ENCODE measurements around the gene ATP6V0C.
A peak's percentile ranks its signal among the peaks of the same experiment; 100 is the strongest.

Gene ATP6V0C

DNA sequence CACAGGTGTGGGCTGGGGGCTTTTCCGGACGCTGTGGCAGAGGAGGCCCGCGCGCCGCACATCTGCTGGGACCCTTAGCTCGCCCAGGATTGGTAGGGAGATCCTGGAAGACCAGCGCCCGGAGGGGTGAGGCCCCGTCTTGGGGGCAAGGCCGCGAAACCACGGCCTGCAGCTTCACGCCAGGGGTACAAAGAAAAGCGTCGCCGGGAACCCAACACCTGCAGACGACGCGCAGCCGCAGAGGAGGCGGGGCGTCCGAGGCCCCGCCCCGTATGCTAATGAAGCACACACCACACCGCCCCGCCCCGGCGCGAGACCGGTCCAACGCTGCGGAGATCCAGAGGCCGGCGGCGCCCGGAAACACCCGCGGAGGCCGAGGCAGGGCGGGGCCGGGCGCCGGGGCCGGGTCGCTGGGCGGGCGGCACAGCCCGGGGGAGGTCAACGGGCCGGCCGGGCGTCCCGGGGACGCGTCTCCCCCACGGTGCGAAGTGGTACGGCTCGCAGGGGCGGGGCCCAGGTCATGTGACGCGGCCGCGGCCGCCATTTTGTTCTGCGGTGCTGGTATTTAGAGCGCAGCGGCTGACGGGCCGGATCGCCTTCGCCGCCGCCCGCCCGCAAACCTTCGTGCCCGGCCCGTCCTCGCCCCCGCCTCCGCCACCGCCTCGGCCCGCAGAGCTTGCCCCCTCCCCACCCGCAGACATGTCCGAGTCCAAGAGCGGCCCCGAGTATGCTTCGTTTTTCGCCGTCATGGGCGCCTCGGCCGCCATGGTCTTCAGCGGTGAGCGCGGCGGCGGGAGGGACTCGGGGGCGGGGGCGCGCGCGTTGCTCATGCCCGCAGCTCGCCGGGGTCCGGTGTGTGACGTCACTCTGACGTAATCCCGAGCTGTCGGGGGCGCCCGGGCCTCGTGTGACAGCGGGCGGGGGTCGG lies at the start of gene ATP6V0C:
TSS of gene ATP6V0C (plus strand) at position 548 of the 928 bp plus-strand sequence. CDS start at position 700, 152 bp downstream.
- peak; percentile 95 for DNase-seq

DNA sequence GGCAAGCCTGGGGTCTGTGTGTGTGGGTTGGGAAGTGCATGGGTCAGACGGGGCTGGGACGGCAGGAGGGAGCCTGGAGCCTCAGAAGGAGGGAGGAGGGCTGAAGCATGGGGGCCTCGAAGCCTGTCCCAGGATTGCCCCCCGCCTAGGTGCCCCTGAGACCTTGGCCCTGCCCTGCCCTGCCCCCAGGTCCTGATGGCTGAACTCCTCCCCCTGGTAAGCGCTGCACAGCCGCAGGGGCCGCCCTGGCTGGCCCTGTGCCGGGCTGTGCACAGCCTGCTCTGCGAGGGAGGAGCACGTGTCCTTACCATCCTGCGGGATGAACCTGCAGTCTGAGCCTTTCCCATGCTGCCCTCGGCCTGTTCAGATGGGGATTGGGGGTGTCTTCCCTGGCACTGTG lies 49.4 kb upstream of the ATP6V0C start:
- no peak for DNase-seq

DNA sequence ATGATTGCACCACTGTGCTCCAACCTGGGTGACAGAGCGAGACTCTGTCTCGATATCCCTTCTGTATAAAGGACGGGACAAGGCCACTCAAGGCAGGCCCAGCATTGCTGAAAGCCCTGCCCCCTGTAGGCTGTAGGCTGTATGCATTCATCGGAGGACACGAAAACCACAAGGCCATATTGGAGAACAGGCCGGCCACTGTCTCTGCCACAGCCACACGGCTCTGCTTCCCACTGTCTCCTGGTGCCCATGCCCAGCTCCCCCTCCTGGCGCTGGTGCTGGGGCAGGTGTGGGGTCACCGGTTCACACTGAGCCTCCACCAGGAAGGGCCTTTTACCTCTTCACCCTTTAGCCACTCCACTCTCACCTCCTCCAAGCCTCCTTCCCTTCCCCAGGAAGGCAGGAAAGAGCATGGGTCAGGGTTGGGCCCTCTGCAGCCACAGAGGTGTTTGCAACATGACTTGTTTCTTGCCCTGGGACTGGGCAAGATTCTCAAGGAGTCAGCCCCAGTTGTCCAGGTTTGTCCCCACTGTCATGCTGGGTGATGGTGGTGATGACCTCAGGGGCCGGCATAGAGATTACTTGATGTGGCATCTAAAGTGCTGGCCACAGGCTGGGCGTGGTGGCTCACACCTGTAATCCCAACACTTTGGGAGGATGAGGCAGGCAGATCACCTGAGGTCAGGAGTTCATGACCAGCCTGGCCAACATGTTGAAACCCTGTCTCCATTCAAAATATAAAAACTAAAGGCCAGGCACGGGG lies 47.9 kb upstream of the ATP6V0C start:
- DNase-seq: peak; percentile 26

DNA sequence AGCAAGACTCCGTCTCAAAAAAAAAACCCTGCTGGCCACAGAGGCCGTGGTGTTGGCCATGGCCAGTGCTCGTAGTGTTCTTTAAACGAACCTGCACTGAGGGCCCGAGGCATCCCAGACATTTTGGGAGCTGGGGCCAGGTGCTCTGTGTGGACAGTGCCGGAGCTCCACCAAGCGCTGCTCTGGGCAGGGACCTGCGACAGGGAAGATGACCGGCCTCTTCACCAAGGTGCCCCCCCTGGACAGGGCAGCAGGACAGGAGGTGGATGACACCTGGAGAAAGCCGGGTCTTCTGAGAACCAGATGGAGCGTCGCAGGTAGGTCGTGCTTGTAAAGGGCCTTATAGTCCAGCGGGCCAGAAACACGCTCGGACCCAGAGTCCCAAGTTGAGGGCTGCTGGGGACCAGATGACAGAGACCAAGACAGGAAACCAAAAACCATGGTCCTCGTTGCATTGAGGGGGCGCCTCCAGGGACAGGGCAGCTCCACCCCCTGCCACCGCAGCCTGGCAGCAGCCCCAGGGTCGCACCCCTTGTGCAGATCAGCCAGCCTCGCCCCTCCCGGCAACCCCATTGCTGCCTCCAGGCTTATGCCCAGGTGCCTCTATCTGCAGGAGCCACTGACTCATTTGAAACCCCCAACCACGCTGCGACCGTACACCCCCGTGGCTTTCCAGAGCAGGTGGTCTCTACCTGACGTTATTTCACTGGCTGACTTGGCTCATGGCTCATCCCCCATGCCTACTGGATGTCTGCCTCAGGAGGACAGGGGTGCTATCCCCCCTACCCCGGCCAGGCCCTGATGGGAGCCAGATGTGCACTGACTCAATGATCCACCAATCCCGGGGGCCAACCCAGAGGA lies 46.9 kb upstream of the ATP6V0C start:
- DNase-seq: peak; percentile 21

DNA sequence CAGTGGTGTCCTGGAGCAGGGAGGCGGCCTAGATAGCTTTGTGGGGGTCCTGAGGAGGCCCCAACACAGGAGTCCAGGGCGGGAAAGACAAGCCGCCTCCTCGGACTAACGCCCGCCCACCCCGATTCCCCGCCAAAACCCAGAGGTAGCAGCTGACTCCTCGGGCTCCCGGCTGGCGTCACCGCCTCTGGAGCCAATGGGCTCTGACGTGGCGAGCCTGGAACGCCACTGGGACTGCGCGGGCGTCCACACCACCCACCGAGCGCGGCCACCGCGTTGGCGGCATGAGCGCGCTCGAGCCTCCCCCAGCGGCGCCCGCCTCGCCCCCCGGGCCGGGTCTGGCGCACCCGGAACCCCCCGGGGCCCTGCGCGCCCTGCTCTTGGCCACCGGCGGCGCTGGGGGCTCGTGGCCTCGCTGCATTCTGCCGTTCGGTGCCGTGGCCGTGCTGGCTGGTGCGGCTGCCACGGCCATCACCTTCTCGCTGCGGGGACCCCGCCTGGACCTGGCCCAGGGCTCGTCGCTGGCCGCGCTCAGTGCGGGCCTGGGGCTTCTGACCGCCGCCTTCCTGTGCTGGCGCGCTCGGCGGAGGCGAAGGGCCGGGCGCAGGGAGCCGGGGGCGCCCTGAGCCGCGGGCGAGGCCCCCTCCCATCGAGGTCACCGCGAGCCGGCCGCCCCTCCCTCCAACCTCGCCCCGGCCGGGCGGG lies 46.1 kb upstream of the ATP6V0C start:
- peak; percentile 92 for DNase-seq

DNA sequence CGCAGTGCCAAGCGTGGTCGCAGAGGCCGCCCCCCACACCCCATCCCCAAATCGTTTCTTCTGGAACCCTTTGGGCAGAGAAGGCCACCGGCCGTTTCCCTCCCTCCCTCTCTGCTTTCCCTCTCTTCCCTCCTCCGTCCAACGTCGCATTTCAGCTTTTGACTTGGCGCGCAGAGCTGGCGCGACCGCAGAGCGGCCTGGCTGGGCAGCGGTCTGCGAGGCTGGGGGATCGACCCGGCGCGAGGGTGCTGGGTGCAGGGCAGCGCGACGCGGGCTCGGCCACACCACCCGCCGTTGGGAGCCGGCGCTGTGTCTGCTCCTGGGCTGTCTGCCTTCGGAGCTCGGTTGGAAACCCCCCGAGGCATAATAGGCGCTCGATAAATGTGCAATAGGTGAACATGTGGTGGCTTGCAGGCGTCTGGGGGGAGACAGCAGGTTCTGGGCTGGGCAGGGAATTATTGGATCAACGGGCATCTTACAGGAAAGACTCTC lies 45.5 kb upstream of the ATP6V0C start:
- peak; percentile 93 for DNase-seq

DNA sequence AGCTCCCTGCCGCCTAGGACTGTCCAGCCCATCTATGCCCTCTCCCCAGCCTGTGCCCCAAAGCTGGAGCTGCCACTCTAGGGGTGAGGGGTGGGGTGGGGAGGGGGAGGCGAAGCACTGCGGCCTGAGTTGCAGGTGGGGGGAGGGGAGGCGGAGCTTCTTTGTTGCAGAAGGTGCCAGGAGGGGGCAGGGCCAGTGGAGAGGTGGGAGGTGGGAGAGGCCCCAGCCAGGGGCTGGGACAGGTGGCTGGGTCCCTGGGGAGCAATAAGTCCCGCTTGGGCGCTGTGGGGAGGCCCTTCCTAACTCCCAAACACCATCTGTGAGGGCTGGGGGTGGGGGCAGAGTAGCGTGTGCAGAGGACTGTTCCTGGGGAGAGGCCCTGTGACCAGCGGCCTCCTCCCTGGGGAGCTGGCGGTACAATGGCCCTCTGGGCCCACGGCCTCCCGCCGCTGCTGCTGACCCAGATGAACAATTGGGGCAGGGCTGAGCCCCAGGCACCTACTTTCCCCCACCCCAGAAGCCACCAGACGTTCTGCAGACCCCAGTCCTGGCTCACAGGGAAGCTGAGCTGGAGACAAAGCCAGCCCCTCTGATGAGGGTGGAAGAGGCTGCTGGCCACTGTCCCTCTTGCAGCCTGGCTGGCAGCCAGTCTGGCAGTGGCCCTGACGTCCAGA lies 44.9 kb upstream of the ATP6V0C start:
- peak; percentile 98 for DNase-seq

DNA sequence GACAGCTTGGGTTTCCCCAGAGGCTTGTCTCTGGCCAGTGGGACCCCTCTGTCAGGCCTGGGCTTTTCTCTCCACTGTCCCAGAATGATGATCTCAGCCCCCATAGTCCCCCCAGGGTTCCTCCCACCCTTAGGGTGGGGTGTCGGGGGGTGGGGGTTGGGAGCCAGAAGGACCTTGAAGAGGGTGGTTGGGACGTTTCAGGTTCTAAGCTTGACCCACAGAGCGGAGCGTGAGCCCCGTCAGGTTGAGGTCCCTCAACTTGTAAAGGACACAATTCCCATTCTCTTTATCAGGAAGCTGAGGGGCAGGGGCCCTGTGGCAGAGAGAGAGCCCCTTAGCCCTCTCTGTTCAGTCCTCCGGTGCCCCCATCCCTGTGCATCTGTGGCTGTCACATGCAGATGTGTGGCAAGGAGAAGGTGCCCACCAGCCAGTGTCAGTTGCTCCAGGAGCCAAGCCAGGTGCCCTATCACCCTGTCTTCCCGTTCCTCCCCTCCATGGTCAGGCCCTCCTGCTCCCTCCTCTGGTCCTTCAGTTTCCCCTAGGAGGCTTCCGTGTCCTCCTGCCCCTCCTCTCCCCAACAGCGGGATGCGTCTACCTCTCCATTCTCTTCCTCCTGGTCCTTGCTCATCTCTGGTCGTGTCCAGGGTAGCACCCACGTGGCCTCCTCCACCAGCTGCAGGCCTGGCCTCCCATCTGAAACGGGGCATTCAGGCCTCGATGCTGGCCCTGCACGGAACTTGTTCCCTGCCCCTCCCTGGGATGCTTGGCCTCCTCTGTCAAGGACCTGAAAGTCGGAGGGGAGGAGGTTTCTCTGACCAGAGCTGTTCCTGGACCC lies 44.1 kb upstream of the ATP6V0C start:
- DNase-seq: peak; percentile 40

DNA sequence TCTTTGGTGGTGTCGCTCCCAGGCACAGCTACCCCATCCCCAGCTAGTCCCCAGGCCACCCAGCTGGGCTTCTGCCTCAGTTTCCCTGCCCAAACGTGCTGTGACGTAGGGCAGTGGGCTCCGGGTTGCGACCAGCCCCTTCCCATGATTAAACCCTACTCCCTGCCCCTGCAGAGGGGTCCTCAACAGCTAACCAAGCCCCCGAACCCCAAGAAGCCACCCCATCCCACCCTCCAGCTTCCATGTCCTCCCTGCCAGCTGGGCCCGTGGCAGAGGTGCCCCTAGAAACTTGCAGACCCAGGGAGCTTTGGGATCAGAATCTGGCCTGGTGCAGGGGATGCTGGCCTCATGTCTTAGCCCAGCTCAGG lies 43.5 kb upstream of the ATP6V0C start:
- DNase-seq: no peak

DNA sequence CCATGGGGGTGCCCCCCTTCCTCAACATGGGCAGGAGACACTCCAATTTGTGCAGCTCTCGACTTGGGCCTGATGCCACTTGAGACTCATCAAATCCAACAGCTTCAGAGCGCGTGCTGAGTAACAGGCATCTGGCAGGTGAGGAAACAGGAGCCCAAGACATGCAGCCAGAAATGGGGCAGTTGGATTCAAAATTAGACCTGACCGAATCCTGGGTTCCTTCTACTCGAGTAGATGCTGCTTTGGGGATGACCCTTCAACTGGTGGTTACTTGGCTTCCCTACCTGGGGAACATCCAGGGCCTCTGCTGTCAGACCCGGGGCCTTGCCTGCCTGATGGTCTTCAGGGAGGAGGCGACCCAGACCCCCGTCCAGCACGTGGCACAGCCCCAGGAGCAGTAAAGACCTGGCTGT lies 43.1 kb upstream of the ATP6V0C start:
- DNase-seq: peak; percentile 73

DNA sequence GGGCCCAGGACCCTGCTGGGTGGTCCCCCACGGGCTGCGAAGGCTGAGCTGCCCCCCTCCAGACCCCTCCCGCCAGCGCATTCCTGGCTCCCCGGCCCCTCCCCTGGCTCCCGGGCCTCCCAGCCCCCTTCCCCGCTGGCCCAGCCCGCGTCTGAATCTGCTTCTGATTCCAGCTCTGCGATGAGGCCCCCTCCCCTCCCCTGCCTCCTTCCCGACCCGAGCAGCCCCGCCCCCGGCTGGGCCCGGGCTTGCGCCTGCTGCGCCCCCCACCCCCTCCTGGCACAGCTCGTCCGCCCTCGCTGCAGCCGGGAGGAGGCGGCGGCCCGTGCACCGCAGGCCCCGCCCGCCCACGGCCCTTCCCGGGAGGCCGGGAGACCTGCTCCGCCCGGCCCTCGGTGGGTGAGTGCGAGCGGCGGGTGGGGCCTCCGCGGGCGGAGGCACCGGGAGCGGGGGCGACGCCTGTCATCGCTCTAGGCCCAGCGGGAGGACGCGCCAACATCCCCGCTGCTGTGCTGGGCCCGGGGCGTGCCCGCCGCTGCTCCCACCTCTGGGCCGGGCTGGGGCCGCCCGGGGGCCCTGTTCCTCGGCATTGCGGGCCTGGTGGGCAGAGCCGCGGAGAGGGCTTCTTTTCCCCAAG lies 42.6 kb upstream of the ATP6V0C start, which contains the start of gene NTN3:
TSS of gene NTN3 (plus strand) at position 282 of the 637 bp plus-strand sequence. CDS start 405 bp downstream, outside the sequence.
- peak; percentile 86 for DNase-seq

DNA sequence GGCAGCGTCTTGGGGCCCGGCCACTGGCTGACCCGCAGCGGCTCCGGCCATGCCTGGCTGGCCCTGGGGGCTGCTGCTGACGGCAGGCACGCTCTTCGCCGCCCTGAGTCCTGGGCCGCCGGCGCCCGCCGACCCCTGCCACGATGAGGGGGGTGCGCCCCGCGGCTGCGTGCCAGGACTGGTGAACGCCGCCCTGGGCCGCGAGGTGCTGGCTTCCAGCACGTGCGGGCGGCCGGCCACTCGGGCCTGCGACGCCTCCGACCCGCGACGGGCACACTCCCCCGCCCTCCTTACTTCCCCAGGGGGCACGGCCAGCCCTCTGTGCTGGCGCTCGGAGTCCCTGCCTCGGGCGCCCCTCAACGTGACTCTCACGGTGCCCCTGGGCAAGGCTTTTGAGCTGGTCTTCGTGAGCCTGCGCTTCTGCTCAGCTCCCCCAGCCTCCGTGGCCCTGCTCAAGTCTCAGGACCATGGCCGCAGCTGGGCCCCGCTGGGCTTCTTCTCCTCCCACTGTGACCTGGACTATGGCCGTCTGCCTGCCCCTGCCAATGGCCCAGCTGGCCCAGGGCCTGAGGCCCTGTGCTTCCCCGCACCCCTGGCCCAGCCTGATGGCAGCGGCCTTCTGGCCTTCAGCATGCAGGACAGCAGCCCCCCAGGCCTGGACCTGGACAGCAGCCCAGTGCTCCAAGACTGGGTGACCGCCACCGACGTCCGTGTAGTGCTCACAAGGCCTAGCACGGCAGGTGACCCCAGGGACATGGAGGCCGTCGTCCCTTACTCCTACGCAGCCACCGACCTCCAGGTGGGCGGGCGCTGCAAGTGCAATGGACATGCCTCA lies 41.9 kb upstream of the ATP6V0C start:
- DNase-seq: peak; percentile 19

DNA sequence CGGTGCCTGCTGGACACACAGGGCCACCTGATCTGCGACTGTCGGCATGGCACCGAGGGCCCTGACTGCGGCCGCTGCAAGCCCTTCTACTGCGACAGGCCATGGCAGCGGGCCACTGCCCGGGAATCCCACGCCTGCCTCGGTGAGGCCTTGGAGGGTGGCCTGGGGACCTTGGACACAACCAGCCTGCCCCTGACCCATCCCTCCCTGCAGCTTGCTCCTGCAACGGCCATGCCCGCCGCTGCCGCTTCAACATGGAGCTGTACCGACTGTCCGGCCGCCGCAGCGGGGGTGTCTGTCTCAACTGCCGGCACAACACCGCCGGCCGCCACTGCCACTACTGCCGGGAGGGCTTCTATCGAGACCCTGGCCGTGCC lies 41.3 kb upstream of the ATP6V0C start:
- DNase-seq: no peak

DNA sequence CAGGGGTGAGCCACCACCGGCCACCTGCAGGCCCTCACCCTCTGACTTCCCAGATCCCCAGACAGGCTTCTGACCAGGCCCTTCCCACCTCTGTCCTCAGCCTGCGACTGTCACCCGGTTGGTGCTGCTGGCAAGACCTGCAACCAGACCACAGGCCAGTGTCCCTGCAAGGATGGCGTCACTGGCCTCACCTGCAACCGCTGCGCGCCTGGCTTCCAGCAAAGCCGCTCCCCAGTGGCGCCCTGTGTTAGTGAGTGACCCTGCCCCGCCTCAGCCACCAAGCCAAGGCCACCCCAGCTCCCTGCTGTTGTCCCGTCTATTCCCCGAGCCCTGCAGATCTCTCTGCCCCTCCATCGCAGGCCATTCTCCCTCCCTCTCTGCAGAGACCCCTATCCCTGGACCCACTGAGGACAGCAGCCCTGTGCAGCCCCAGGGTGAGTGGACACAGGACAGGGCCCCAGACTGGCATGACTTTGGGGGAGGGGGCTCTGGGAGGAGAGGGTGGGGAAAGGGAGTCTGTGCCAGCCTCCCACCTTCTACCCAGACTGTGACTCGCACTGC lies 40.8 kb upstream of the ATP6V0C start:
- DNase-seq: no peak

DNA sequence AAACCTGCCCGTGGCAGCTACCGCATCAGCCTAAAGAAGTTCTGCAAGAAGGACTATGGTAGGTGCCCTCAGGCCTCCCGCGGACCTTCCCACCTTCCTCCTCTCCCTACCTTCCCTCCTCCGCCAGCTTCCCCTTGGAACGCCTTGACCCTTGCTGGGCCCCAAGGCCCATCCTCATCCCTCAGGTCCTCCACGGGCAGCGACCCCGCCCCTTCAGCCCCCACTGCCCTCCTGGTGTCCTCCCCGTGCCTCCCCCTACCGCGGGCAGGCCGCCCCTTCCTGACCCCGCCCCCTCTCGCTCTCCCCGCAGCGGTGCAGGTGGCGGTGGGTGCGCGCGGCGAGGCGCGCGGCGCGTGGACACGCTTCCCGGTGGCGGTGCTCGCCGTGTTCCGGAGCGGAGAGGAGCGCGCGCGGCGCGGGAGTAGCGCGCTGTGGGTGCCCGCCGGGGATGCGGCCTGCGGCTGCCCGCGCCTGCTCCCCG lies 40.3 kb upstream of the ATP6V0C start:
- peak; percentile 59 for DNase-seq

DNA sequence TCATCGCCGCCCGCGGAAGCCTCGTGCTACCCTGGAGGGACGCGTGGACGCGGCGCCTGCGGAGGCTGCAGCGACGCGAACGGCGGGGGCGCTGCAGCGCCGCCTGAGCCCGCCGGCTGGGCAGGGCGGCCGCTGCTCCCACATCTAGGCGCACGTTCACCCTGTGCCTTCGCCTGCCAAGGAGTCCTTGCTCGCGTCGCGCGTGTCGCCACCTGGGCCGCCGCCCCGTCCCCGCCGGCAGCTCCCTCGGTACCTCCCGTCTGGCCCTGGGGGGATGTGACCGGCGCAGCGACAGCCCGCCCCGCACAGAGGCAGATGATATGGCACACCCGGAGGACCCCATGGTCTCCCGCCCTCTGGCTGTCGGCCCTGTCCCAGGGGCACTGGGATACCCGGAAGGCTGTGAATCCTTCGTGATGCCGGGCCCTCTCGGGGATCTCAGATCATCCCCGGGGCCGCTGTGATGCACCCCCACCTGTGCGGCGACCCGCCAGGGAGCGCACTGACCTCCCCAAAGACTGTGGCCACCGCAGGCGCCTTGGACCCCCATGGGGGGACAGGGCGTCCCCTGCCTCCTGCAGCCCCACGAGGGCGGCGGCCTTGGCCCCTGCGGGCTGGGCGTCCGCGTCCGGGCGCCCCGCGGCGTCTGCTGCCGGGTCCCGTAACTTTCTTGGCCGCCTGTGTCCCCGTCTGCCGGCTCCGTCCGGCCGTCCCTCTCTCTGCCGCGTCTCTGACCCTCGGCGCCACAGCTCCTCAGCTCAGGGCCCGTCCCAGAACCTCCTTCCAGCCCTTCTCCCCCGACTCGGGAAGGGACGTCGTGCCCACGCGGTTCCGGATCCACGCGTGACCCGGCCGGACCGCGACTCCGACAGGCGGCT lies 39.5 kb upstream of the ATP6V0C start:
- DNase-seq: peak; percentile 66

DNA sequence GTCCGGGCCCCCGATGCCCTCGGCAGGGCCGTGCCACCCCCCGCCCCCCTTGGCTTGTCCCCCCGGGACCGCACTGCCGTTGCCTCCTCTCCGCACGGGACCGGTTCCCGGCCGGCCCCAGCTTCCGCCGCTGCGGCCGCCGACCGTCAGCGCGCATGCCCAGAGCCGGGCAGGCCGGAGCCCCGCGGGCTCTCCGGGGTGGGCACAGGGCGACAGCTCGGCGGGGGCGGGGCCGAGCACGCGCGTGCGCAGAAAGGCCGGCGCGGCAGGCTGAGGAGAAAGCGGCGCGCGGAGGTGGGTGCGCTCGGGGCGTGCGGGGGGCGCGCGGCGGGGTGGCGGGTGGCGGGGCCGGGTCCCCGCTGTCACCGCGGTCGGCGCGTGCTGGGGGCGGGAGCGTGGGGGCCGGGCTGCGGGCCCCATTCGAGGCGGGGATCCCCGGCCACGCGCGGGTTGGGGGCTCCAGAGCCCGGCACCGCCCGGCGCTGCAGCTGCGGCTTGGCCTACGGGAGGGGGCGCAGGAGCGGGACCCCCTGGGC lies 38.8 kb upstream of the ATP6V0C start, which contains the start of gene TBC1D24:
TSS of gene TBC1D24 (plus strand) at position 251 of the 536 bp plus-strand sequence. CDS start 21,022 bp downstream, outside the sequence.
- peak; percentile 89 for DNase-seq
